Muscle of leg (tissue), 16 donors: ENCODE measurements around the gene ZFYVE19. TPM values are rescaled to one million over a fixed set of nuclear protein-coding genes. Genes with fewer than 3 reads are reported as not detected.

Source experiments
- DNase-seq: peaks from one replicate; pipeline ENCODE4 v3.0.0; 2013
- H3K27ac ChIP-seq: one replicate; pipeline ENCODE4 v1.5.1; 2013; ENCODE audit warnings: mild to moderate bottlenecking, low read length, control low read depth
- H3K27me3 ChIP-seq: one replicate; pipeline ENCODE4 v1.6.1; 2013; ENCODE audit warnings: low read length; ENCODE audit not compliant: control insufficient read depth, insufficient read depth
- H3K36me3 ChIP-seq: one replicate; pipeline ENCODE4 v1.6.1; 2013; ENCODE audit warnings: low read length; ENCODE audit not compliant: control insufficient read depth, insufficient read depth
- H3K4me1 ChIP-seq: one replicate; pipeline ENCODE4 v1.6.1; 2013; ENCODE audit warnings: low read length; ENCODE audit not compliant: control insufficient read depth, insufficient read depth
- H3K4me3 ChIP-seq: one replicate; pipeline ENCODE4 v1.5.1; 2013; ENCODE audit warnings: low read length, control low read depth
- H3K9me3 ChIP-seq: replicated peaks from 2 replicates; pipeline ENCODE4 v1.6.1; 2013; ENCODE audit warnings: low read depth, low read length; ENCODE audit not compliant: control insufficient read depth
- WGBS: methylation state at CpG from one replicate; pipeline ENCODE4 v1.1.5; 2013; ENCODE audit warnings: missing lambda C conversion rate; ENCODE audit not compliant: insufficient coverage; 5-methylcytosine and 5-hydroxymethylcytosine counted together
- long read RNA-seq, 11 donors: transcript quantifications; one replicate each; lab custom pipeline, GENCODE V29; 2026
- polyA plus RNA-seq, 8 donors: library from polyadenylated mRNA; unstranded; fragments of 120-200 nt; gene quantifications; one replicate each; pipeline versions ENCODE4 v1.2.1 to v1.2.3, GENCODE V29; 2013; ENCODE audit warnings: inconsistent platforms in 1 of 8, low replicate concordance in 1 of 8; ENCODE audit not compliant: insufficient read length in 8 of 8, insufficient read depth in 1 of 8
- total RNA-seq: library from RNA; stranded (reverse); fragments of 120-200 nt; gene quantifications from one replicate; pipeline ENCODE4 v1.2.4, GENCODE V29; 2013

The ZFYVE19 gene
- total RNA-seq (15.1 TPM), polyA plus RNA-seq (10 to 100 TPM; 16.1 to 24.9 (median 18.9) TPM)
- long read RNA-seq, donor 1, partial matches to known transcripts, result 0 of 2 reads
- long read RNA-seq, donor 1, other reads (novel, unspliced or antisense), result 0 of 2 reads
- long read RNA-seq, donor 2, result 0 reads
- long read RNA-seq, donor 3, partial matches to known transcripts, result 0 of 4 reads
- long read RNA-seq, donor 3, other reads (novel, unspliced or antisense), result 0 of 4 reads
- long read RNA-seq, donor 4, partial matches to known transcripts, result 0 of 2 reads
- long read RNA-seq, donor 4, other reads (novel, unspliced or antisense), result 0 of 2 reads
- long read RNA-seq, donor 5, partial matches to known transcripts, result 0 of 11 reads
- long read RNA-seq, donor 5, other reads (novel, unspliced or antisense), result 0 of 11 reads
- long read RNA-seq, donor 6, partial matches to known transcripts, result 0 of 3 reads
- long read RNA-seq, donor 6, other reads (novel, unspliced or antisense), result 0 of 3 reads
- long read RNA-seq, donor 7, partial matches to known transcripts, result 0 of 3 reads
- long read RNA-seq, donor 7, other reads (novel, unspliced or antisense), result 0 of 3 reads
- long read RNA-seq, donor 8, partial matches to known transcripts, result 0 of 1 reads
- long read RNA-seq, donor 8, other reads (novel, unspliced or antisense), result 0 of 1 reads
- long read RNA-seq, donor 9, partial matches to known transcripts, result 0 of 2 reads
- long read RNA-seq, donor 9, other reads (novel, unspliced or antisense), result 0 of 2 reads
- long read RNA-seq, donor 10, partial matches to known transcripts, result 0 of 5 reads
- long read RNA-seq, donor 10, other reads (novel, unspliced or antisense), result 0 of 5 reads
- long read RNA-seq, donor 11, partial matches to known transcripts, result 0 of 2 reads
- long read RNA-seq, donor 11, other reads (novel, unspliced or antisense), result 0 of 2 reads

DNA sequence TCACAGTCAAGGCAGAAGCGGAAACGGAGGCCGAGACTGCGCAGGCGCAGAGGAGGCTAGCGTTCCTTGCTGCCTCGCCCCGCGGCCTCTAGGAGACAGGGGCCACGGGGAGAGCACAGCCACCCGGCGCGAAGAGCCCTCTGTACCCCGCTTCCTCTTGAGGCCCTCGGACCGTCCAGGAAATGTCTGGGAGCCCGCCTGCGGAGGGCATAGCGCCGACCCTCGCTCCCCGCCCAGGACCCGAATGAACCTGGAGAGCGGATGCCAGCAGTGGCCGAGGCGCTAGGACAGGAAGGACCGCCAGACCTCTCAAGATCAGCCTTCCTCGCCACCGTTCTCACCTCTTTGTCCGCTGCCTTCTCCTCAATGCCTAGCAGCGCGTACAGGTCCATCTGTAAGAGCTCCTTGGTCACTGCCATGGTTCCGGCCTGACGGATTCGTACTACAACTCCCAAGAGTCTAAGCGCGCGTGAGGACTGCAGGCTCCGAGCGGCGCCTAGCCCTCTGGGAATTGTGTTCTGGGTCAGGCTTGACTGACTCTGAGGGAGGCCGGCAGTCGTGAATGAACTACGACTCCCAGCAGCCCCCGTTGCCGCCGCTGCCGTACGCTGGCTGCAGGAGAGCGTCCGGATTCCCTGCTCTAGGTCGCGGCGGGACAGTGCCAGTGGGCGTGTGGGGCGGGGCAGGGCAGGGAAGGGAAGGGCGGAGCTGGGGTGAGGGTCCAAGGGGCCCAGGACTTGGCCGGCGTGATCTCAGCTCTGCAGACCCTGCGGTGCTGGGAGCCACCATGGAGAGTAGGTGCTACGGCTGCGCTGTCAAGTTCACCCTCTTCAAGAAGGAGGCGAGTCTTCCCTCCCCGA, at the start of gene ZFYVE19, which contains the start of gene DNAJC17:
TSS of gene ZFYVE19 (plus strand) at position 62 of the 860 bp plus-strand sequence. CDS start at position 563, 501 bp downstream.
TSS of gene DNAJC17 (minus strand) at position 446 of the 860 bp plus-strand sequence. CDS start at position 419, 27 bp downstream.
- Histone ChIP-seq H3K27me3 (no peaks in the 10 kb centered on the region), H3K9me3 (no peaks in the 10 kb centered on the region), H3K4me3 (peak within 1 kb of the TSS; percentile 92), H3K27ac (peak within 1 kb of the TSS; percentile 97), H3K36me3 (peaks cover 26% of the 10 kb centered on the region), H3K4me1 (peaks cover 11% of the 10 kb centered on the region)
- DNase-seq, result peak; percentile 100
- under 1% methylated on average over 64 of the region's 64 CpGs for WGBS

GRCh38 chr15:40759961-40760360, 46.9 kb upstream of the ZFYVE19 start:
- WGBS, result 85% methylated on average over 5 of the region's 5 CpGs
- no peaks in the 10 kb centered on the region for H3K36me3 ChIP-seq

DNA sequence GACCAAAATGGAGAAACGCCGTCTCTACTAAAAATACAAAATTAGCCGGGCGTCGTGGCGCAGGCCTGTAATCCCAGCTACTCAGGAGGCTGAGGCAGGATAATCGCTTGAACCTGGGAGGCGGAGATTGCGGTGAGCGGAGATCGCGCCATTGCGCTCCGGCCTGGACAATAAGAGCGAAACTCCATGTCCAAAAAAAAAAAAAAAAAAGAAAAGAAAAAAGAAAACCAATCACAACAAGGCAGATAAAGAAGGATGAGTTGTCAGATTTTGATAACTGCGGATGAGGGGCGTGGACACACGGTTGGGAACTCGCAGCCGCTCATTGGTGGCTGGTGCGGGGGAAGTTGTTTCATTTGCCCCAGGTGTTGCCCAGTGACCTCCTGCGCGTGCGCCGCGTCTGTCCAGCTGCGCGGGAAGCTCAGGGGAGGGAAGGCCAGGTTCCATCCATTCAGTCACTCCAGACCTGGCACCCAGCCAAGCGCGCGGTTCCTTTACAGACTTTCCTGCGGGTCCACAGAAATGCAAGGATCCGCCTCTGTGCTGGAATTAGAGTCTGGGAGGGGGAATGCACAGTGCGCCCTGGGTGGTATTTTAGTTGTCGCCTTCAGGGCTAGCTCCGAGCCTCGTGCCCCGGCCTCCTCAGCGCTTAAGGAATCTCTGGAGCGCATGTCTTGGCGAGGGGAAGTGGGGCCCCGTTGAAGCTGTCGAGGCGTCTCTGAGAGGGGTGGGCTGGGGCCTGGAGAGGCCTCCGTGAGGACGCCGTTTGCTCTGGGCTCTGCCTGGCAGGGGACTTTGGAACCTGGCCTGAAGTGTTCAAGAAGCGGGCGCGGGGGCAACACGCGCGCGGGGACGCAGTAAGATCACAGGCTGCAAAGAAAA, 43.7 kb upstream of the ZFYVE19 start:
- 7% methylated on average over 39 of the region's 55 CpGs for WGBS
- peaks cover 12% of the 10 kb centered on the region for H3K36me3 ChIP-seq
- peak; percentile 84 for DNase-seq
- peak overlapping the region; percentile 62 for H3K4me3 ChIP-seq
- peaks cover 2% of the 10 kb centered on the region for H3K27me3 ChIP-seq
- peak overlapping the region; percentile 89 for H3K27ac ChIP-seq
- H3K4me1 ChIP-seq, result peaks cover 29% of the 10 kb centered on the region
- H3K9me3 ChIP-seq, result no peaks in the 10 kb centered on the region

More at GRCh38 chr15:40759961-40760360, 46.9 kb upstream of the ZFYVE19 start:
- peaks cover 29% of the 10 kb centered on the region for H3K4me1 ChIP-seq
- no peaks in the 10 kb centered on the region for H3K9me3 ChIP-seq
- no peak overlapping the region for H3K4me3 ChIP-seq
- no peak for DNase-seq
- no peak overlapping the region for H3K27ac ChIP-seq
- peaks cover 2% of the 10 kb centered on the region for H3K27me3 ChIP-seq

DNA sequence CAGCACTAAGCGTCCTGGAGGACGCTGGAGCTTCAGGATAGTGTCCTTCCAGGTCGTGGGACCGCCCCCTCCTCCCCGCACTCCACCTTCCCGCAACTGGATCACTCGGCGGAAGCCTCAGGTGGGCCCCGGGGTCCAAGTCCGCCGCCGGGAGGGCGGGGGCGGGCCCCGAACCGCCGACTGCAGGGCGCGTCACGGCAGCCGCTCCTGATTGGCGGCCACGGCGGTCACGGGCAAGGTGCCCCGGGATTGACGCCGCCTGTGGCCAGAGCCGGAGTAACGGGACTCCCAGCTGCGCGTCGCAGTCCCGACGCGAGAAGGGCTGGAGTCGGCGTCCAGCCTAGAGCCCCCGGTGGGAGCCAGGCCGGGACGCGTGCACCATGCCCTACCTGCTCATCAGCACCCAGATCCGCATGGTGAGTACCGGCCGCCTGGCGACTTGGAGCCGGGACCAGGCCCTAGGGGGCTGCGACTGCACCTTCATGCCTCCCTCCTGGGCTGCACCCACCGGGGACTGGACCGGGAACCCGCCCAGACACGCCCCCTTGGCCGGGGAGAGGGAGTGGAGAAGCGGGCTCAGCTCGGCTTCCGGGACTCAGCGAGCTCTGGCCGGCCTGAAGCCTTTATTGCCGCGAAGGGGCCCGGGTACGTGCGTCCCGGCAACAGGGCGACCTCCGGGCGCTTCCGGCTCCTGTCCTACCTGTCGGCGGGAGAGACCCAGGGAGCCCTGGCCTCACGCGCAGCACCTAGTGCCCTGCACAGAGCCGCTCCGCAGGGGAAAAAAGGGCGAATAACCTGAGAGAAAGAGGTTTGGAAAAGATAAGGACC, 42.9 kb upstream of the ZFYVE19 start, which contains the start of gene GCHFR:
TSS of gene GCHFR (plus strand) at position 268 of the 828 bp plus-strand sequence. CDS start at position 381, 113 bp downstream.
- Histone ChIP-seq H3K4me1 (peaks cover 36% of the 10 kb centered on the region), H3K36me3 (peaks cover 16% of the 10 kb centered on the region), H3K27ac (peak within 1 kb of the TSS; percentile 89), H3K4me3 (peak within 1 kb of the TSS; percentile 62), H3K9me3 (no peaks in the 10 kb centered on the region), H3K27me3 (peaks cover 2% of the 10 kb centered on the region)
- peak; percentile 85 for DNase-seq
- under 1% methylated on average over 68 of the region's 75 CpGs for WGBS

GRCh38 chr15:40764629-40765103, 42.2 kb upstream of the ZFYVE19 start:
- peak overlapping the region; percentile 62 for H3K4me3 ChIP-seq
- H3K27ac ChIP-seq, result peak overlapping the region; percentile 89
- WGBS, result 34% methylated on average over 4 of the region's 8 CpGs
- peaks cover 18% of the 10 kb centered on the region for H3K36me3 ChIP-seq
- peaks cover 2% of the 10 kb centered on the region for H3K27me3 ChIP-seq
- no peaks in the 10 kb centered on the region for H3K9me3 ChIP-seq
- DNase-seq, result peak; percentile 42
- peaks cover 42% of the 10 kb centered on the region for H3K4me1 ChIP-seq

DNA sequence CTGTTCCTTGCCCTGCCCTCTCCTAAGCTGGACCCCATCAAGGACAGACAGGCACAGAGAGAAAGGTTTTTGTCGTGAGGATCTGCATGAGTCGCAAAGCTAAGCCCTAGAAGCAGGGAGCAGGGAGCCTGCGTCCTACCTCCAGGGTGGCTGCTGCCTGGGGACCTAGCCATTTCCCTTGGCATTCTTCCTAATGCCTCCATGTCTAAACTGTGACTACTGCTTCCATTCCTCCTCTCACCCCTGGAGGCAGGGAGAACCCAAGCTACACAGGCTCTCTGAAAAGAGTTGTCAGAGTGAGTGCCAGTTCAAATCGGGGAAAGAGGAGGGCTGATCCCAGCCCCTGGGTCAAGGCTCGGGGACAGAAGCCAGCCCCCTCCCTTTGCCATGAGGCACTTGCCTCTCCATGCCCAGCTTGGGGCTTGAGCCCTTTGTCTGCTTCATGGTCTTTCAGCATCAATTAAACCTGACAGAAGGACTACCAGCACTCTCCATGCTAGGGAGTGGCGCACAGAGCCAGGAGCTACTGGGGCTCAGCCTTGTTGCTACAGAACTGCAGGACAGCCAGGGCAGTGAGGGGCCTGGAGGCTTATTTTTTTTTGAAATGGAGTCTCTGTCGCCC, 40.6 kb upstream of the ZFYVE19 start:
- WGBS, result 65% methylated on average over 5 of the region's 7 CpGs
- peaks cover 57% of the 10 kb centered on the region for H3K4me1 ChIP-seq
- no peak overlapping the region for H3K4me3 ChIP-seq
- H3K9me3 ChIP-seq, result no peaks in the 10 kb centered on the region
- H3K27me3 ChIP-seq, result no peaks in the 10 kb centered on the region
- H3K36me3 ChIP-seq, result peaks cover 18% of the 10 kb centered on the region
- DNase-seq, result no peak
- no peak overlapping the region for H3K27ac ChIP-seq

DNA sequence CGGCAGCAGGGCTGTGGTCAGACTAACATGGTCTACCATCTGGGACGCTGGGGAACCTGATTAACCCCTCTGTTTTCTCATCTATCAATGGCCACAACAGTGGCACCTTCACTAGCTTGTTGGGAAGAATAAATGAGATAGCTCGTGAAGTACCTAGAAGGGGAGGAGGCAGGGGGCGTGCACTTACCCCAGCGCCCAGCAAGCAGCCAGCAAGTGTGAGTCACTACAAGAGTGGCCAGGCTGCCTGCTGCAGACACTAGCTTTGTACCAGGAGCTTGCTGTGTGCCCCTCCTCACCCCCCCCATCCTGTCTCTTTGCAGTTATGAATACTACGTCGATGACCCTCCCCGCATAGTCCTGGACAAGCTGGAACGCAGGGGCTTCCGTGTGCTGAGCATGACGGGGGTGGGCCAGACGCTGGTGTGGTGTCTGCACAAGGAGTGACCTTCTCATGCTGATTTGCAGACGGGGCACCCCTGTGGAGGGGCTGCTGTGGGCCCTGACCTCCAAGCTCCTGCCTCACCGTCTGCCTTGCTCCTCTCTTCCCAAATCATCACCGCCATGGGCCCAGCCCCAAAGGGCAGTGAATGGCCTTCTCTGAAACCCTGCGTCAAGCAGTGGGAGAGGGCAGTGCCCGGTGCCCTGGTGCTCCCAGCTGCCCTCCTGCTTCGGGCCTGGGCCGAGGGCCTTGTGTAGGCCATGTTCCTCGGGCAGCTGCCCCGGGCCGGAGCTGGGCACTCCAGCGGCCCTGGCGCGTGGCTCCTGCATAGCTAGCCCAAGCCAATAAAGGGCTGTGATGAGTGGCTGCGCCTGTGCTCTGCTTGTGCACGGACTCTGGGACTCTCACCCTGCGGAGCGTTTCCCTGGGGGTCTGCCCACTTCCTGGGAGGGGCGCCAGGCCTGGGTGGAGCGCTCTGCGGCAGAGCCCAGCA, 39.7 kb upstream of the ZFYVE19 start:
- Histone ChIP-seq H3K27me3 (no peaks in the 10 kb centered on the region), H3K27ac (no peak overlapping the region), H3K36me3 (peaks cover 18% of the 10 kb centered on the region), H3K9me3 (no peaks in the 10 kb centered on the region), H3K4me3 (no peak overlapping the region), H3K4me1 (peaks cover 57% of the 10 kb centered on the region)
- WGBS, result 92% methylated on average over 22 of the region's 32 CpGs
- no peak for DNase-seq
